SKM-1 treated with dmso at 0.1 percent for 144 hours (cell line): ENCODE results near the gene RASGRF1.
"Not testable (repeated sequence)": the region's sequence is repeated elsewhere in the genome, so short reads cannot be mapped to it uniquely, and the experiment has no call there.

ENCODE experiments used
- DNase-seq: peaks from one replicate; lab custom pipeline; 2025; ENCODE audit not compliant: unreplicated experiment; lab: John Stamatoyannopoulos, UW

RASGRF1 gene

GRCh38 chr15:78933823-78934654 is 156.5 kb downstream of the RASGRF1 start:
- no peak for DNase-seq

GRCh38 chr15:78933187-78933822 is 157.3 kb downstream of the RASGRF1 start:
- no peak for DNase-seq

- DNase-seq = no peak
Observed at GRCh38 chr15:78932258-78932808, 158.2 kb downstream of the RASGRF1 start.

GRCh38 chr15:78931439-78932257 is 158.9 kb downstream of the RASGRF1 start:
- DNase-seq = no peak

- DNase-seq = no peak
Observed at GRCh38 chr15:78930577-78931388, 159.8 kb downstream of the RASGRF1 start.

GRCh38 chr15:78929536-78930264 is 160.9 kb downstream of the RASGRF1 start:
- no peak for DNase-seq

GRCh38 chr15:78928616-78929093 is 161.9 kb downstream of the RASGRF1 start:
- DNase-seq = no peak

GRCh38 chr15:78928176-78928575 is 162.4 kb downstream of the RASGRF1 start:
- DNase-seq = not testable (repeated sequence)

- DNase-seq = no peak
Observed at GRCh38 chr15:78927077-78927790, 163.3 kb downstream of the RASGRF1 start.

GRCh38 chr15:78925956-78926743 is 164.4 kb downstream of the RASGRF1 start:
- no peak for DNase-seq

GRCh38 chr15:78925076-78925624 is 165.4 kb downstream of the RASGRF1 start:
- no peak for DNase-seq

GRCh38 chr15:78923480-78924360 is 166.9 kb downstream of the RASGRF1 start:
- DNase-seq = no peak

GRCh38 chr15:78923015-78923414 is 167.6 kb downstream of the RASGRF1 start:
- DNase-seq = no peak

- DNase-seq = no peak
Observed at GRCh38 chr15:78922527-78922926, 168.1 kb downstream of the RASGRF1 start.

- no peak for DNase-seq
Observed at GRCh38 chr15:78921940-78922339, 168.6 kb downstream of the RASGRF1 start.

- no peak for DNase-seq
Observed at GRCh38 chr15:78921517-78921916, 169.1 kb downstream of the RASGRF1 start.

- DNase-seq = no peak
Observed at GRCh38 chr15:78917888-78918287, 172.7 kb downstream of the RASGRF1 start.
